GM21529 (cell line): ENCODE results near the gene CPNE6.

ENCODE experiments used
- ATAC-seq: cut with Tn5 transposase; IDR thresholded peaks from one replicate; pipeline ENCODE4 v1.9.1; 2021; ENCODE audit not compliant: unreplicated experiment

Gene CPNE6

GRCh38 chr14:24068711-24069410, 2.5 kb upstream of the CPNE6 start:
- no peak for ATAC-seq

DNA sequence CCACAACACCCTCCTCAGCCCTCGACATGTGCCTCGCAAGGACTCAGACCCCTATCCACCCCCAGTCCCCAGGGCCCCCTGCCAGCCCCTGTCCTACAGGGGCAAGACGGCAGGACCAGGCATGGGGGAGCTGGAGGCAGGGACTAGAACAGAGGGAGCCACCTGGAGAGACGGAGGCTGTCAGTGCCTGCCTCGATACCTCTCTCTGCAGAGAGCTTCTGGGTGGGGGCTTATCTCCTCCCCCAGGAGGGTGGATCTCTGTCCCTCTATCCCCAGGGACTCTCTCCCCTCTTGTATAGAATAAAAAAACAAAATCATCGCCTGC, 2.0 kb upstream of the CPNE6 start:
- ATAC-seq: no peak

GRCh38 chr14:24070285-24071143, 848 bp upstream of the CPNE6 start:
- no peak for ATAC-seq

DNA sequence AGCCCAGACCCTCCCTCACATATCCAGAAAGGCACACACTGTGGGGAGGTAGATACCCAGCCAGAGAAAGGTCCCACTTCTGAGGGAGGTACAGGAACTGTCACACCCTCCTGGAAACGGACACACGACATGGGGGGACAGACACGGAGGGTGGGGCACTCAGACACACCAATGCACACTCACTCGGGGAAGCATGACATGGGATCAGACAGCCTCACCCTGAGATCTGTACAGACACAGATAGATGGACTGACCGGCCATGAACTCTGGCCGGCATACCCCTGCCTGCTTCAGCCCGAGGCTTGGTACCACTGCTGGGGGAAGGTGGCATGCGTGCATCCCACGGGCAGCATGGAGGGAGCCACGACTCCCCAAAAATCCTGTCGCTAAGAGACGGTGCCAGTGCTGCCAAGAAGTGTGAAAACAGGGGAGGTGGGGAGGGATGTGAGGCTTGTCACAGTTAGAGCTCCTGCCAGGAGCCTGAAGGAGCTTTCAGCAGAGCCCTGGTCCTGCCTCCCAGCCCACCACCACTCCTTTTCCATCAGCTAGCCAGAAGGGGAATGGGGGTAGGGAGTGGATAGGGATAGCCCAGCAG, 571 bp downstream of the CPNE6 start:
- no peak for ATAC-seq

DNA sequence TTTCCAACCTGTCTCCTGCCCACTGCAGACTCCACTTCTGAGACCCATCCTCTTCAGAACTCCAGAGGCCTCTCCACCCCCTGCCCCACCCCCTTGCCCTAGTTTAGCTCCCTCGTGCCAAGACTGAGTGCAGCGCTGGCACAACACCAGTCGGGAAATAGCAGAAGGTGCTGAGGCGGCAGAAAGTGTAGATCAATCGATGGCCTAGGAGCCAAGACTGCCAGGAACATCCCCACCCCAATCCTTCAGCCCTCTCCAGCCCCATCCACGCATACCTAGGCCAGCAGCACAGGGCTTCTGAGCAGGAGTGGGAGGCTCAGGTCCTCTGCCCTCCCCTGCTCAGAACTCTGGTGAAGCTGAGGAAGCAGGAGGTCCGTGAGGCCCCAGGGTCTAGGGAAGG, 1.1 kb downstream of the CPNE6 start:
- no peak for ATAC-seq

GRCh38 chr14:24072881-24073877, 1.8 kb downstream of the CPNE6 start:
- ATAC-seq: no peak

DNA sequence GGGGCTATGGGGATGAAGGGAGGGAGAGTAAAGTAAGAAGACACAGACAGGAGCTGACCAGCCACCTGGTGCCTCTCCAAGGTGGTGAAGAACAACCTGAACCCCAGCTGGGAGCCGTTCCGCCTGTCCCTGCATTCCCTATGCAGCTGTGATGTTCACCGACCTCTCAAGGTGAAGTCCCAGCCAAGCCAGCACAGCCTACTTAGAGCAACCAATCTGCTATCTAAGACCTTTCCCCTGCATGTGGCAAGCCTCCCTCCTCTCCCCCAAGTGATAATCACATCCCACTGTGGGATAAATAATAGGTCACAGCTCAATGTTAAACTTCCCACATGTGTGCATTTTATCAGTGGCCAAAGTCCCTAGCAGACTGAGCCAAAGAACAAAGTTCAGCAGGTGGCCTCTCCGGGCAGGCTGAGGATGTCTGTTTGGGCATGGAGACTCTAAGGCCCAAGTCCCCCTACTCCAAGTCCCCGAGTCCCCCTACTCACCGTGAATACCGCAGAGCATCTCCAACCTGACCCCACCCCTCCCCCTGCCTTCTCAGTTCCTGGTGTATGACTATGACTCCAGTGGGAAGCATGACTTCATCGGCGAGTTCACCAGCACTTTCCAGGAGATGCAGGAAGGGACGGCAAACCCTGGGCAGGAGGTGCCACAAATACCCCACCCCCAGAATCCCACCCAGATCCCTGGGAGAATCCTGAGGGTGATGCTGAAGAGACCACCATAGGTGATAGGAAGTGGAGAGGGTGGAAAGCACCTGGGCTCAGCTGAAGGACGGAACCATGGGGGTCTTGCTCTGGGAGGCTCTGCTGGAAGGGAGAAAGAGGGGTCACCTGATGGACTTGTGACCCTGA, 3.5 kb downstream of the CPNE6 start:
- ATAC-seq: peak; percentile 17

- peak; percentile 62 for ATAC-seq
Measured at GRCh38 chr14:24075485-24076301, 4.3 kb downstream of the CPNE6 start.

- ATAC-seq: no peak
Measured at GRCh38 chr14:24076302-24076601, 4.9 kb downstream of the CPNE6 start.

DNA sequence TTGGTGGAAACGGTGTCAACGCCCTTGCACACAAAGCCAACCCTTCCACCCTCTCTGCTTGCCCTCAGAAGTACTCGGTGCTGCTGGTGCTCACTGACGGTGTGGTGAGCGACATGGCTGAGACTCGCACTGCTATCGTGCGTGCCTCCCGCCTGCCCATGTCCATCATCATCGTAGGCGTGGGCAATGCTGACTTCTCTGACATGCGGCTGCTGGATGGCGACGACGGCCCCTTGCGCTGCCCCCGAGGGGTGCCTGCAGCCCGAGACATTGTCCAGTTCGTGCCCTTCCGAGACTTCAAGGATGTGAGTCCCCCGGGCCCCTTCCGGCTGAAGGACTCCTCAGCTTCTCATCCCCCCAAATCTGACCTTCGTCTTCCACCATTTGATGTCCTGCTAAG, 5.7 kb downstream of the CPNE6 start:
- ATAC-seq: no peak

GRCh38 chr14:24078146-24078545, 6.8 kb downstream of the CPNE6 start:
- no peak for ATAC-seq

DNA sequence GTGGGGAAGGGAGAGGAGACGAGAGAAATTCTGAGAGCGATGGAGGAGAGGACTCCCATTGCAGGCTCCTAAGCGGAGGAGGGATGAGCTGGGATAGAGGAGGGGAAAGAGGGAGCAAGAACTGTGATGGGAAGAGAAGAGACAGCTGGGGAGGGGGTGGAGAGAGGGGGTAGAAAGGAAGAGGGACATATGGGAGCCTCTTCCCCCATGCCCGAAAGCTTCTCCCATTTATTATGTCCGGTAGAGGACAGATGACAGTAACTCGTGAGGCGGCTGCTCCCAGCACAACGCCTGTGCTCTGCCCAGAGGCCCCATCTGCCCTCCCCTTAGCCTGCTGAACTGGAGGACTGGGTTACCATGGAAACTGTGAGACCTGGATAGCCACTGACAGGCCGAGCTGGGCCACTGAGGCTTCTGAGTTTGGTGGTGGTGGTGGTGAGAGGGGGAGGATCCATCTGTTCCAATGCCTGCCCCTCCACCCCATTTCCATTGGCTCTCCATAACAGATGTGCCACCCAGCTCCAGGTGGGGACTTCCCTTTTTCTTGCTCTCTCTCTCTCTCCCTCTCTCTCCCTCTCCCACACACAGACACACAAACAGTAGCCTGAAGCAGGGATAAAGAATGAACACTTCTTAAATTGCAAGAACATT, 8.3 kb downstream of the CPNE6 start:
- no peak for ATAC-seq

GRCh38 chr14:24080142-24080530, 8.8 kb downstream of the CPNE6 start:
- no peak for ATAC-seq

GRCh38 chr14:24080888-24081738, 9.8 kb downstream of the CPNE6 start:
- peak; percentile 94 for ATAC-seq

- ATAC-seq: no peak
Measured at GRCh38 chr14:24081739-24082211, 10.4 kb downstream of the CPNE6 start.

- no peak for ATAC-seq
Measured at GRCh38 chr14:24082411-24083080, 11.2 kb downstream of the CPNE6 start.

GRCh38 chr14:24083462-24083861, 12.1 kb downstream of the CPNE6 start:
- no peak for ATAC-seq
